Stimulated activated CD4-positive, alpha-beta T cell treated with anti-CD3 and anti-CD28 coated beads, Interleukin-12 subunit alpha, Interleukin-12 subunit beta, amount 100 ng/mL, for 4 hours (primary cell): Measurements from ENCODE around the gene TTLL9.

Experiments
- DNase-seq: peaks from one replicate; pipeline ENCODE4 v3.0.0-alpha.2; 2020

The TTLL9 gene

GRCh38 chr20:31951530-31952453 is 81.4 kb downstream of the TTLL9 start, which contains the start of gene PDRG1:
Gene PDRG1, minus strand, starts transcription at chr20:31952046. Its CDS starts 85 bp downstream, at chr20:31951961.
- DNase-seq: peak; percentile 98

- no peak for DNase-seq
Measured at GRCh38 chr20:31953556-31954148, 83.2 kb downstream of the TTLL9 start.

GRCh38 chr20:31954500-31954899 is 84.1 kb downstream of the TTLL9 start:
- no peak for DNase-seq

GRCh38 chr20:31956556-31957526 is 86.4 kb downstream of the TTLL9 start:
- DNase-seq: no peak

GRCh38 chr20:31962761-31963160 is 92.3 kb downstream of the TTLL9 start:
- no peak for DNase-seq

- DNase-seq: no peak
Measured at GRCh38 chr20:31963889-31964288, 93.5 kb downstream of the TTLL9 start.

GRCh38 chr20:31966991-31967655 is 96.7 kb downstream of the TTLL9 start:
- DNase-seq: no peak

- DNase-seq: no peak
Measured at GRCh38 chr20:31967830-31968249, 97.4 kb downstream of the TTLL9 start, which contains the start of gene XKR7. Gene XKR7, plus strand, starts transcription at chr20:31968151. Its CDS starts 25 bp downstream, at chr20:31968176.

- peak; percentile 78 for DNase-seq
Measured at GRCh38 chr20:31968291-31969126, 98.1 kb downstream of the TTLL9 start.

- no peak for DNase-seq
Measured at GRCh38 chr20:31969991-31970390, 99.6 kb downstream of the TTLL9 start.

- DNase-seq: no peak
Measured at GRCh38 chr20:31972471-31973021, 102.1 kb downstream of the TTLL9 start.

- no peak for DNase-seq
Measured at GRCh38 chr20:31974296-31974695, 103.9 kb downstream of the TTLL9 start.

GRCh38 chr20:31974951-31975487 is 104.6 kb downstream of the TTLL9 start:
- DNase-seq: no peak

- DNase-seq: no peak
Measured at GRCh38 chr20:31975874-31976273, 105.4 kb downstream of the TTLL9 start.

GRCh38 chr20:31977080-31977479 is 106.6 kb downstream of the TTLL9 start:
- no peak for DNase-seq

- DNase-seq: no peak
Measured at GRCh38 chr20:31979713-31980426, 109.4 kb downstream of the TTLL9 start.

- DNase-seq: no peak
Measured at GRCh38 chr20:31981784-31982183, 111.3 kb downstream of the TTLL9 start.

GRCh38 chr20:31984981-31985471 is 114.6 kb downstream of the TTLL9 start:
- DNase-seq: no peak

GRCh38 chr20:31987744-31988143 is 117.3 kb downstream of the TTLL9 start:
- no peak for DNase-seq
